HG03095 (cell line): ENCODE results near the gene CLEC2B.
"Not testable (repeated sequence)": the region's sequence is repeated elsewhere in the genome, so short reads cannot be mapped to it uniquely, and the experiment has no call there.

Experiments used
- ATAC-seq: cut with Tn5 transposase; IDR thresholded peaks from one replicate; pipeline ENCODE4 v1.9.1; 2021; ENCODE audit warnings: moderate library complexity; ENCODE audit not compliant: unreplicated experiment

CLEC2B gene

GRCh38 chr12:9869307-9870161, at the start of gene CLEC2B:
Gene CLEC2B (minus strand): TSS chr12:9869354.
- no peak for ATAC-seq

- ATAC-seq = no peak
Observed at GRCh38 chr12:9911708-9912107, 42.6 kb upstream of the CLEC2B start.

- ATAC-seq = no peak
Observed at GRCh38 chr12:9910716-9911421, 41.7 kb upstream of the CLEC2B start.

GRCh38 chr12:9909724-9910123, 40.6 kb upstream of the CLEC2B start:
- ATAC-seq = no peak

- ATAC-seq = no peak
Observed at GRCh38 chr12:9908350-9908749, 39.2 kb upstream of the CLEC2B start.

GRCh38 chr12:9907769-9908168, 38.6 kb upstream of the CLEC2B start:
- no peak for ATAC-seq

GRCh38 chr12:9906873-9907272, 37.7 kb upstream of the CLEC2B start:
- no peak for ATAC-seq

- no peak for ATAC-seq
Observed at GRCh38 chr12:9902539-9903228, 33.5 kb upstream of the CLEC2B start.

GRCh38 chr12:9900930-9901329, 31.8 kb upstream of the CLEC2B start:
- ATAC-seq = no peak

- ATAC-seq = no peak
Observed at GRCh38 chr12:9899209-9899608, 30.1 kb upstream of the CLEC2B start.

GRCh38 chr12:9897535-9897934, 28.4 kb upstream of the CLEC2B start:
- no peak for ATAC-seq

GRCh38 chr12:9895215-9895971, 26.2 kb upstream of the CLEC2B start:
- ATAC-seq = no peak

GRCh38 chr12:9888665-9889273, 19.6 kb upstream of the CLEC2B start:
- no peak for ATAC-seq

GRCh38 chr12:9883175-9883574, 14.0 kb upstream of the CLEC2B start:
- ATAC-seq = no peak

GRCh38 chr12:9881988-9882387, 12.8 kb upstream of the CLEC2B start:
- ATAC-seq = no peak

- no peak for ATAC-seq
Observed at GRCh38 chr12:9881246-9881645, 12.1 kb upstream of the CLEC2B start, which contains the start of gene KLRF2. Gene KLRF2 (plus strand): TSS chr12:9881489. CDS start chr12:9881596, 107 bp downstream.

GRCh38 chr12:9880532-9881078, 11.5 kb upstream of the CLEC2B start:
- no peak for ATAC-seq

- ATAC-seq = not testable (repeated sequence)
Observed at GRCh38 chr12:9876120-9876519, 7.0 kb upstream of the CLEC2B start.

GRCh38 chr12:9872742-9873141, 3.6 kb upstream of the CLEC2B start:
- no peak for ATAC-seq

GRCh38 chr12:9872162-9872561, 3.0 kb upstream of the CLEC2B start:
- ATAC-seq = no peak
